Embryonic facial prominence (tissue), 1 donor: ENCODE data around the gene TANGO6.
"Not testable (repeated sequence)": the region's sequence is repeated elsewhere in the genome, so short reads cannot be mapped to it uniquely, and the experiment has no call there.

Experiments used
- DNase-seq: peaks from one replicate; pipeline ENCODE4 v3.0.0-alpha.2; 2016; ENCODE audit errors: extremely low spot score

Gene TANGO6

DNA sequence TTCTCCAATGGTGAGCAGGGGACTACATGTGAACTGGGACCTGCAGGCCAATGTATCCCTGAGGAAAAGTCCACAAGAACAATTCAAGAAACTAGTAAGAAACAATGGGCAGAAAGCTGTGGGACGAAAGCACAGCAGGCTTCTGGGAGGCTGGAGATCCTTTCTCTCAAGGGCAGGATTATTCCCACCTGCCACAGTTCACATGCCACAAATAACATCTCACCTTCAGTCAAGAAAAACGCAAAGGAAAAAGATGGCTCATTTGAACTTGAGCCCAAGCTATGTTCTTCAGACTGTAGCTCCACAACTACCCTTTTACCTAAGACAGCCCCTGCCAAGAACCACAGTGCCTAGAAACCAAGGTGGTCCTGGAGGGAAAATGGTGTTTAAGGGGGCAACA lies 275.1 kb downstream of the TANGO6 start:
- no peak for DNase-seq

- no peak for DNase-seq
Observed at GRCh38 chr16:69118994-69119393, 275.7 kb downstream of the TANGO6 start.

GRCh38 chr16:69119536-69119935 lies 276.2 kb downstream of the TANGO6 start:
- no peak for DNase-seq

DNA sequence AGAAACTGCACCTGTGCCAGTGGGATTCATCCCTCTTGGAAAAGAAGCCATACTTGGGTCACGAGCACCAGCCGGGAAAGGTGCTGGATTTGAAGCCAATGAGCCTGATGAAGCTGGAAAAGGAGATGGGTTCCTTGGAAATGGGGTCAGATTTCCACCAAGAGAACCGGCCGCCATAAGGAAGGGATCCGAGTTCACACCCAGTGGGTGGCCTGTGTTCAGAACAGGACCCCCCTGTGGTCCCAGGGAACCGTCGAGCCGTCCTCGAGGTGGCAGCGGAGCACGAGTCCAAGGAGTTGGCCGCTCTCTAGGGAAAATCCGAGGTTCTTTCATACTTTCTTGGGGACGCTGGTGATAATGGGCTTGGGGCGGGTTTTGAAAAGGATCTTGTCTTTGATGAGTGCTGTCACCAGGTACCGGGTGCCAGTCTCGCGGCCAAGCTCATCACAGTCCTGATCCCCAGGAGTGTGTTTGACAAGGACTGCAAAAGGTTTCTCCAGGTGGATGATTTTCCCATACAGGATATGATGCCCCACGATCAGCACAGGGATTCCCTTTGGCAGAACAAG lies 276.8 kb downstream of the TANGO6 start:
- no peak for DNase-seq

DNA sequence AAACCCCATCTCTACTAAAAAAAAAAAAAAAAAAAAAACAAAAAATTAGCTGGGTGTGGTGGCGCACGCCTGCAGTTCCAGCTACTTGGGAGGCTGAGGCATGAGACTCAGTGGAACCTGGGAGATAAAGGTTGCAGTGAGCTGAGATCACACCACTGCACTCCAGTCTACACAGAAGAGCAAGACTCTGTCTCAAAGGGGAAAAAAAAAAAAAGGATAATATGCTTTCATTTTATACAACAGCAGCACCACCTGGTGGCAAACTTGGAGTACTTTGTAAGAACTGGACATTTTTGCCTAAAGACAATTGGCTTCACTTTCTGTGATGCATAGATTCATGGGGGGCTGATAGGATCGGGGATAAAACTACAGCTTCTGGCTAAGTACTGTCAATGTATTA lies 280.6 kb downstream of the TANGO6 start:
- DNase-seq, result peak; percentile 48

- not testable (repeated sequence) for DNase-seq
Observed at GRCh38 chr16:69124406-69124805, 281.1 kb downstream of the TANGO6 start.

GRCh38 chr16:69124961-69125360 lies 281.6 kb downstream of the TANGO6 start:
- DNase-seq, result not testable (repeated sequence)

- no peak for DNase-seq
Observed at GRCh38 chr16:69126221-69126620, 282.9 kb downstream of the TANGO6 start.

GRCh38 chr16:69126801-69127200 lies 283.5 kb downstream of the TANGO6 start:
- DNase-seq, result not testable (repeated sequence)

GRCh38 chr16:69127966-69128510 lies 284.7 kb downstream of the TANGO6 start:
- DNase-seq, result no peak

GRCh38 chr16:69130461-69130860 lies 287.1 kb downstream of the TANGO6 start:
- DNase-seq, result no peak

GRCh38 chr16:69131167-69131838 lies 288.0 kb downstream of the TANGO6 start:
- DNase-seq, result peak; percentile 67

- DNase-seq, result peak; percentile 74
Observed at GRCh38 chr16:69131839-69132423, 288.6 kb downstream of the TANGO6 start.

DNA sequence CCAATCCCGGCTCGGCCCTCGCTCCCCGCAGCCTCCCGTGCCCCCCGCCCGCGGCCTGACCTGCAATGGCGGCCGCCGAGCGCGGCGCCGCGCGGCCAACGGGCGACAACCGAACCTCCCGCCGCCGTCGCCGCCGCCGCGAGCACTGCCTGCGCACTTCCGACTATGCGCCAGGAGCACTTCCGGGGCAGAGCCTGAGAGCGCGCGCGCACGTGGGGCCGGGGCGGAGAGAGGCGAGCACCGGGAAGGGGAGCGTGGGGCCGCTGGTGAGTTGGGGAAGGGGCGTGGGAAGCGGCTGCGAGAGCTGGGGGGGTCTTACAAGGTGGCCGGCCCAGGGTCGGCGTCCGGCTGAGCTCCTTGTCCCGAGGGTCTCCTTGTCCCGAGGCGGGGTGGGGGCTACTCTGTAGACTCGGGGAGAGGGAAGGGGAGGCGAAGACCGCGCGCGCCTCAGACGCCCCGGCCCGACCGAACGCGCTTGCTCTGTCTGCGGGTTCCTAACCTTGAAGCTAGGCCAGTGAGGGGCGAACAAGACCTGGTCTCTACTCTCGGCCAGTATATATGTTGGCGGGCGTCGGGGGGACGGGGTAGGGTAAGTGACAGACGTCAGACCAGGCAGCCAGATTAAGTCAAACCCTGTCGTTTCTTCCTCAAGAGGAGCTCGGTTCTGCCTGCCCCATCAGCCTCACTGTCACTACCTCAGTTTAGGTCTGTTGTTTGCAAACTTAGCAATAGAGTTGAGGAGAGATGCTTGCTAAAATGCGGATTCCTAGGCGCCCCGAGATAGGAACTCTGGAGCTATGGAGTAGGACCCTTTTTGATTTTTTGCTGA lies 289.3 kb downstream of the TANGO6 start, which contains the start of the genes CHTF8 and UTP4:
Gene CHTF8 (minus strand): TSS at position 165 of the 829 bp plus-strand sequence. CDS start 11,130 bp downstream, outside the sequence.
Gene UTP4 (plus strand): TSS at position 226 of the 829 bp plus-strand sequence. CDS start 811 bp downstream, outside the sequence.
- DNase-seq, result peak; percentile 64

DNA sequence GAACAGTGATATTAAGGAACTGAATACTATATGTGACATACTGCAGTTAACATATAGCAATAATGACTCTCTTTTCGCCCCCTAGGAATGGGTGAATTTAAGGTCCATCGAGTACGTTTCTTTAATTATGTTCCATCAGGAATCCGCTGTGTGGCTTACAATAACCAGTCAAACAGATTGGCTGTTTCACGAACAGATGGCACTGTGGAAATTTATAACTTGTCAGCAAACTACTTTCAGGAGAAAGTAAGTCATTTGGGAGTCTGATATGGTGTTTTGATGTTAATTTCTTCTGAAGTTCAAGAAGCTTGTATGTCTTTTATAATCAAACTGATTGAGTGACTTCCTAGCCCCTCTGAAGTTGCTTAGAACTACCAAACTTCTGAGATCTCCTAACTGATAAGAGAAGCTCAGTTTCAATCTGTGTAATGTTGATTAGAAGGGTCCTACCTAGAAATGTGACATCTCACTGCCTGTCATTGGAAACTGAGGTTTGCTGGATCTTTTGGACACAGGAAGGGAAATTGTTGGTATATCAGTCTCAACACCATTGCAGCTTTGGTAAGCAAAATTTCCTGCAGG lies 290.1 kb downstream of the TANGO6 start:
- no peak for DNase-seq
